ENCODE results near the gene ZBTB40.

ZBTB40 gene

GRCh38 chr1:22471610-22472009, 20.0 kb downstream of the ZBTB40 start:
- no peak for DNase-seq (ENCODE audit: low read depth)

- no peak for DNase-seq (ENCODE audit: low read depth)
Measured at GRCh38 chr1:22472596-22472995, 20.9 kb downstream of the ZBTB40 start.

GRCh38 chr1:22473952-22474351, 22.3 kb downstream of the ZBTB40 start:
- no peak for DNase-seq (ENCODE audit: low read depth)

- no peak for DNase-seq (ENCODE audit: low read depth)
Measured at GRCh38 chr1:22476566-22476965, 24.9 kb downstream of the ZBTB40 start.

- no peak for DNase-seq (ENCODE audit: low read depth)
Measured at GRCh38 chr1:22483121-22483520, 31.5 kb downstream of the ZBTB40 start.

- no peak for DNase-seq (ENCODE audit: low read depth)
Measured at GRCh38 chr1:22484706-22485345, 33.2 kb downstream of the ZBTB40 start.

GRCh38 chr1:22485431-22485830, 33.8 kb downstream of the ZBTB40 start:
- DNase-seq (ENCODE audit: low read depth): no peak

- no peak for DNase-seq (ENCODE audit: low read depth)
Measured at GRCh38 chr1:22487781-22488180, 36.1 kb downstream of the ZBTB40 start.

- no peak for DNase-seq (ENCODE audit: low read depth)
Measured at GRCh38 chr1:22488319-22488718, 36.7 kb downstream of the ZBTB40 start.

GRCh38 chr1:22489278-22489677, 37.6 kb downstream of the ZBTB40 start:
- DNase-seq (ENCODE audit: low read depth): no peak

- no peak for DNase-seq (ENCODE audit: low read depth)
Measured at GRCh38 chr1:22489823-22490222, 38.2 kb downstream of the ZBTB40 start.

- DNase-seq (ENCODE audit: low read depth): no peak
Measured at GRCh38 chr1:22490309-22490708, 38.7 kb downstream of the ZBTB40 start.

GRCh38 chr1:22491995-22492715, 40.5 kb downstream of the ZBTB40 start:
- DNase-seq (ENCODE audit: low read depth): no peak

GRCh38 chr1:22494144-22494543, 42.5 kb downstream of the ZBTB40 start:
- no peak for DNase-seq (ENCODE audit: low read depth)

GRCh38 chr1:22494943-22495579, 43.4 kb downstream of the ZBTB40 start:
- no peak for DNase-seq (ENCODE audit: low read depth)

- no peak for DNase-seq (ENCODE audit: low read depth)
Measured at GRCh38 chr1:22496536-22497160, 45.0 kb downstream of the ZBTB40 start.

- DNase-seq (ENCODE audit: low read depth): no peak
Measured at GRCh38 chr1:22498463-22498862, 46.8 kb downstream of the ZBTB40 start.

- no peak for DNase-seq (ENCODE audit: low read depth)
Measured at GRCh38 chr1:22500058-22500457, 48.4 kb downstream of the ZBTB40 start.

- DNase-seq (ENCODE audit: low read depth): no peak
Measured at GRCh38 chr1:22500471-22500870, 48.8 kb downstream of the ZBTB40 start.

- no peak for DNase-seq (ENCODE audit: low read depth)
Measured at GRCh38 chr1:22502202-22502601, 50.6 kb downstream of the ZBTB40 start.

GRCh38 chr1:22503721-22504410, 52.2 kb downstream of the ZBTB40 start:
- DNase-seq (ENCODE audit: low read depth): no peak

- DNase-seq (ENCODE audit: low read depth): no peak
Measured at GRCh38 chr1:22506130-22506692, 54.6 kb downstream of the ZBTB40 start.
